Right lobe of liver (tissue), 6 donors: ENCODE results near the gene ZNF184. TPM values are rescaled to one million over a fixed set of nuclear protein-coding genes. Genes with fewer than 3 reads are reported as not detected.
A peak's percentile ranks its signal among the peaks of the same experiment; 100 is the strongest.

Source experiments
- ATAC-seq, 4 donors: fragments of 200-7000 bp; cut with Tn5 transposase; one replicate each; pipeline ENCODE4 v1.9.1; 2020; ENCODE audit warnings: mild to moderate bottlenecking in 4 of 4, moderate library complexity in 4 of 4
- DNase-seq, 3 donors: peaks; one replicate each; pipeline ENCODE4 v3.0.0-alpha.2; 2020
- H3K27ac ChIP-seq, 3 donors: fragments of 200-600 bp; one replicate each; pipeline ENCODE4 v1.8.0; 2022
- H3K27me3 ChIP-seq, 2 donors: fragments of 200-600 bp; one replicate each; pipeline ENCODE4 v1.8.0; 2022
- H3K36me3 ChIP-seq, 4 donors: fragments of 200-600 bp; sonication (generic) in 1 of 4; one replicate each; pipeline versions ENCODE4 v1.5.1 to v1.8.0; 2017 to 2022; ENCODE audit warnings: control low read depth in 1 of 4
- H3K4me1 ChIP-seq, 4 donors: fragments of 200-600 bp; sonication (generic) in 1 of 4; one replicate each; pipeline versions ENCODE4 v1.5.1 to v1.8.0; 2017 to 2022; ENCODE audit warnings: control low read depth in 1 of 4
- H3K4me3 ChIP-seq, 3 donors: fragments of 200-600 bp; one replicate each; pipeline ENCODE4 v1.8.0; 2022
- H3K9me3 ChIP-seq, 4 donors: fragments of 200-600 bp; sonication (generic) in 1 of 4; one replicate each; pipeline versions ENCODE4 v1.5.1 to v1.8.0; 2017 to 2022; ENCODE audit warnings: control low read depth in 1 of 4
- CTCF ChIP-seq, 4 donors: fragments of 200-600 bp in 3 of 4; fragments of 450-650 bp in 1 of 4; IDR thresholded peaks; one replicate each; pipeline versions ENCODE4 v1.5.1 to v1.8.0; 2016 to 2022; ENCODE audit warnings: antibody characterized with exemption in 4 of 4, mild to moderate bottlenecking in 2 of 4
- POLR2A ChIP-seq: fragments of 450-650 bp; IDR thresholded peaks from one replicate; pipeline ENCODE4 v1.6.1; 2017; ENCODE audit warnings: antibody characterized with exemption, mild to moderate bottlenecking
- WGBS: methylation state at CpG from one replicate; pipeline ENCODE4 v1.1.6; 2018; ENCODE audit warnings: low coverage, low lambda C conversion rate; ENCODE audit not compliant: insufficient coverage; ENCODE audit errors: missing lambda C conversion rate; 5-methylcytosine and 5-hydroxymethylcytosine counted together
- intact Hi-C, 2 donors: fragments of 100-400 bp; cut with DNase I; formaldehyde crosslinking; loops; one replicate each; pipeline versions ENCODE4 v1.11.2 to v1.14.1; 2022
- total RNA-seq, 6 experiments: library from RNA; depleted of rRNA in 2 of 6; stranded (reverse); fragments of >200 nt in 2 of 6; fragmentation: NEBNext Ultra II Directional in 3 of 6; extraction: Animal tissue kit (Norgen Biotek cat#: 25700) in 3 of 6; gene quantifications; one replicate each; pipeline versions ENCODE4 v1.1.0 to v1.2.4, GENCODE V29; 2016 to 2023
- donor health status: DM: no; HTN: yes; CAD: no.
- donor health status: DM: no; HTN: no; CAD: no.
- donor health status: DM: no; HTN: no; CAD: no.
- donor health status: DM: no; HTN: yes; CAD: no.
- donor health status: DM: no; HTN: yes; CAD: no.

ZNF184 gene
- total RNA-seq, 6 experiments from 2014 or later = 1.1 to 1.8 (median 1.7) TPM

DNA sequence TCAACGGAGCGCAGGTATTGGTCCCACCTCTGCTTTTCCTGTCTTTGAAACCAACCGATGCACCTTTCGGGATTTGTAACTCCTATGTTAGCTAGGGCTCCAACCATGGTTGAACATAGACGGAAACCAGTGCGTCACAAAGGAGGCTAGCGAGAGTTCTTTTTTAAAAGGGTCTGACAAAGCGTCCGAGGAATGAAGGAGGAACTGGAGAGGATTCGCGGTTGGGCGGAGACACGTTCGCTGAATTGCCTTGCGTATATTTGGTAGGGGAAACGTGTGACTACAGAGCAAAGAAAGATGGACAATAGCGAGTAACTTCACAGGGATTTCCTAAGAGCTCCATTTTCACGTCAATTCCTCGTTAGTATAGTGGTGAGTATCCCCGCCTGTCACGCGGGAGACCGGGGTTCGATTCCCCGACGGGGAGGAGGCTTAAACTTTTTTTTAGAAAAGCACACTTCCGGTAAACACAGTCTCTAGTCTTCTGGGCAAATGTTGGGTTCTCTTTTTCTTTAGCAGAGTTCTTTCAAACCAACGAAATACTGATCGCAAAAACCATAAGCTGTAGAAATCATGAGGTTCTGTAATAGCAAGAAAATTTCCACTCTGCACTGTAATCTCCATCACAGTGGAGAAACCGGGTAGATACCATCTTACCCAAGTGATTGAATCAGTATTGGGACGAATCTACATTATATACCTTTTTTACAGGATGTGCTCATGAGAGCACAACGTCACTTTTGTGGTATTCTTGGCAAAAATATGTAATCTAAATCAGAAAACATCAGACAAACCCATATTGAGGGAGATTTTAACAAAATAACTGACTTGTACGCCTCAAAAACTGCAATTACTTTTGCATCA is 6.6 kb upstream of the ZNF184 start:
- DNase-seq (peak; percentile 63 to 73 (median 63)), ATAC-seq (peak; percentile 82 to 85 (median 83))
- H3K27ac ChIP-seq = peak overlapping the region; percentile 92 to 98 (median 97)
- H3K4me3 ChIP-seq = peak overlapping the region; percentile 56 to 64 (median 60)
- 3% methylated on average over 33 of the region's 33 CpGs for WGBS
- H3K36me3 ChIP-seq = no peaks in the 10 kb centered on the region
- no peaks in the 10 kb centered on the region for H3K9me3 ChIP-seq
- peaks cover 0 to 12% (median 3%) of the 10 kb centered on the region in 4 donors for H3K4me1 ChIP-seq
- no peaks in the 10 kb centered on the region for H3K27me3 ChIP-seq
- intact Hi-C loops = no loop called here
- TF ChIP-seq CTCF (IDR thresholded peaks at IDR 0.05) = no peak
- TF ChIP-seq POLR2A = peak; percentile 46

- peak overlapping the region; percentile 92 to 98 (median 97) for H3K27ac ChIP-seq
- TF ChIP-seq POLR2A (no peak), CTCF (IDR thresholded peaks at IDR 0.05) (no peak)
- peak overlapping the region; percentile 56 to 64 (median 60) for H3K4me3 ChIP-seq
- peaks cover 0 to 12% (median 3%) of the 10 kb centered on the region in 4 donors for H3K4me1 ChIP-seq
- ATAC-seq (peak; percentile 87 to 89 (median 88)), DNase-seq (peak; percentile 82 to 86 (median 83))
- no peaks in the 10 kb centered on the region for H3K36me3 ChIP-seq
- H3K9me3 ChIP-seq = no peaks in the 10 kb centered on the region
- under 1% methylated on average over 28 of the region's 28 CpGs for WGBS
- intact Hi-C loops = no loop called here
- no peaks in the 10 kb centered on the region for H3K27me3 ChIP-seq
These were observed 5.9 kb upstream of the ZNF184 start for GRCh38 chr6:27478706-27479318.

- Histone ChIP-seq H3K27me3 (no peaks in the 10 kb centered on the region), H3K9me3 (no peaks in the 10 kb centered on the region), H3K27ac (peak overlapping the region; percentile 92 to 98 (median 97)), H3K36me3 (no peaks in the 10 kb centered on the region), H3K4me3 (peak overlapping the region; percentile 56 to 64 (median 60)), H3K4me1 (peaks cover 0 to 12% (median 3%) of the 10 kb centered on the region in 4 donors)
- intact Hi-C loops = no loop called here
- TF ChIP-seq CTCF (IDR thresholded peaks at IDR 0.05) (no peak), POLR2A (no peak)
- peak; percentile 12 to 33 (median 16) for ATAC-seq
- DNase-seq = no peak
- WGBS = 25% methylated on average over 11 of the region's 12 CpGs
These were observed 5.3 kb upstream of the ZNF184 start for GRCh38 chr6:27478141-27478705.

GRCh38 chr6:27477318-27478013 is 4.6 kb upstream of the ZNF184 start:
- H3K27me3 ChIP-seq = no peaks in the 10 kb centered on the region
- H3K36me3 ChIP-seq = no peaks in the 10 kb centered on the region
- no peak overlapping the region for H3K27ac ChIP-seq
- H3K9me3 ChIP-seq = no peaks in the 10 kb centered on the region
- H3K4me3 ChIP-seq = no peak overlapping the region
- intact Hi-C loops = no loop called here
- 54% methylated on average over 6 of the region's 8 CpGs for WGBS
- ATAC-seq (no peak), DNase-seq (no peak)
- H3K4me1 ChIP-seq = peaks cover 0 to 12% (median 3%) of the 10 kb centered on the region in 4 donors
- TF ChIP-seq POLR2A (no peak), CTCF (IDR thresholded peaks at IDR 0.05) (no peak)
